ENCODE data around the gene DENND4C.
"Not testable (repeated sequence)": the region's sequence is repeated elsewhere in the genome, so short reads cannot be mapped to it uniquely, and the experiment has no call there.

Gene DENND4C

DNA sequence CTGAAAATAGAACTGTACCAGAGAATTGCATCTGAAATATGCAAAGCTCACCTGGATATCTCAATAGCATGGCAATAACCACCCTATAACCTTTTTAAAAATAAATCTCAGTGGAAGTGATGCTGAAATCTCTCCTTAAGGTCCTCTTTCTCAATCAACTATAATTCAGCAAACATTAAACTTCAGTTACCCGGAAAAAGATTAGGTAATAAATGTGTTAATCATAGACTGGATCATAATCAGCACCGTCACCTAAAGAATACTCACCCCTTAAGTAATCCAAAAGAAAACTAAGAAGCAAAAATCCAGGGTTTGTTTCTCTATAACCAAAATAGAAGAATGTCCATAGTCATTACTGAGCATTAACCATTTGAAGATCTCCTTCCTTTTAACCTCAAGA, 44.3 kb upstream of the DENND4C start:
- Histone ChIP-seq H3K36me3 (no peaks in the 10 kb centered on the region), H3K27me3 (no peaks in the 10 kb centered on the region), H3K27ac (no peak overlapping the region), H3K9me3 (no peaks in the 10 kb centered on the region), H3K4me3 (ENCODE audit: low read depth in 1 of 2, low read length in 1 of 2) (no peak overlapping the region), H3K4me1 (ENCODE audit: control insufficient read depth in 1 of 2, insufficient read depth in 1 of 2, low read depth in 1 of 2, low read length in 1 of 2) (peaks cover 0 to 4% of the 10 kb centered on the region in 2 experiments)
- TF ChIP-seq, protein P1, sequence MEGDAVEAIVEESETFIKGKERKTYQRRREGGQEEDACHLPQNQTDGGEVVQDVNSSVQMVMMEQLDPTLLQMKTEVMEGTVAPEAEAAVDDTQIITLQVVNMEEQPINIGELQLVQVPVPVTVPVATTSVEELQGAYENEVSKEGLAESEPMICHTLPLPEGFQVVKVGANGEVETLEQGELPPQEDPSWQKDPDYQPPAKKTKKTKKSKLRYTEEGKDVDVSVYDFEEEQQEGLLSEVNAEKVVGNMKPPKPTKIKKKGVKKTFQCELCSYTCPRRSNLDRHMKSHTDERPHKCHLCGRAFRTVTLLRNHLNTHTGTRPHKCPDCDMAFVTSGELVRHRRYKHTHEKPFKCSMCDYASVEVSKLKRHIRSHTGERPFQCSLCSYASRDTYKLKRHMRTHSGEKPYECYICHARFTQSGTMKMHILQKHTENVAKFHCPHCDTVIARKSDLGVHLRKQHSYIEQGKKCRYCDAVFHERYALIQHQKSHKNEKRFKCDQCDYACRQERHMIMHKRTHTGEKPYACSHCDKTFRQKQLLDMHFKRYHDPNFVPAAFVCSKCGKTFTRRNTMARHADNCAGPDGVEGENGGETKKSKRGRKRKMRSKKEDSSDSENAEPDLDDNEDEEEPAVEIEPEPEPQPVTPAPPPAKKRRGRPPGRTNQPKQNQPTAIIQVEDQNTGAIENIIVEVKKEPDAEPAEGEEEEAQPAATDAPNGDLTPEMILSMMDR (IDR thresholded peaks at IDR 0.05) = no peak

DNA sequence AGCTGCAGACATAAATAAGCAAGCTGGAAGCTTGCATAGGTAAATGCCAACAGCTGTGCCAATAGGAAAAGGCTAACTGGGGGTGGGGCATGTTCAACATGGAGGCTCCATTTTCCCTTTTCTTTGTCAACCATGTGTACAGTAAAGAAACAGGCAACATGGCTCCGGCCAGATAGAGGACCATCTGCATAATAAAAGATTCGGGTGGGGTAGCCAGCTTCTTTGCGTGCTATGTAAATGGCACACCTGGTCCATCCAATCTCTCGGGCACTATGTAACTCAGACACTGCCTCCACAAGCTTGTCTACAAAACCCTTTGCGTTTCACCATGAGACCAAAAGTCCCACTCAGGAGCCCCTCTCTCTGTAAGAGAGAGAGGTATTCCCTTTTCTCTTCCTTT, 41.7 kb upstream of the DENND4C start:
- Histone ChIP-seq H3K27ac (no peak overlapping the region), H3K4me1 (ENCODE audit: control insufficient read depth in 1 of 2, insufficient read depth in 1 of 2, low read depth in 1 of 2, low read length in 1 of 2) (no peaks in the 10 kb centered on the region), H3K36me3 (no peaks in the 10 kb centered on the region), H3K9me3 (no peaks in the 10 kb centered on the region), H3K27me3 (no peaks in the 10 kb centered on the region), H3K4me3 (ENCODE audit: low read depth in 1 of 2, low read length in 1 of 2) (no peak overlapping the region)
- TF ChIP-seq, protein P1 (IDR thresholded peaks at IDR 0.05) = no peak

DNA sequence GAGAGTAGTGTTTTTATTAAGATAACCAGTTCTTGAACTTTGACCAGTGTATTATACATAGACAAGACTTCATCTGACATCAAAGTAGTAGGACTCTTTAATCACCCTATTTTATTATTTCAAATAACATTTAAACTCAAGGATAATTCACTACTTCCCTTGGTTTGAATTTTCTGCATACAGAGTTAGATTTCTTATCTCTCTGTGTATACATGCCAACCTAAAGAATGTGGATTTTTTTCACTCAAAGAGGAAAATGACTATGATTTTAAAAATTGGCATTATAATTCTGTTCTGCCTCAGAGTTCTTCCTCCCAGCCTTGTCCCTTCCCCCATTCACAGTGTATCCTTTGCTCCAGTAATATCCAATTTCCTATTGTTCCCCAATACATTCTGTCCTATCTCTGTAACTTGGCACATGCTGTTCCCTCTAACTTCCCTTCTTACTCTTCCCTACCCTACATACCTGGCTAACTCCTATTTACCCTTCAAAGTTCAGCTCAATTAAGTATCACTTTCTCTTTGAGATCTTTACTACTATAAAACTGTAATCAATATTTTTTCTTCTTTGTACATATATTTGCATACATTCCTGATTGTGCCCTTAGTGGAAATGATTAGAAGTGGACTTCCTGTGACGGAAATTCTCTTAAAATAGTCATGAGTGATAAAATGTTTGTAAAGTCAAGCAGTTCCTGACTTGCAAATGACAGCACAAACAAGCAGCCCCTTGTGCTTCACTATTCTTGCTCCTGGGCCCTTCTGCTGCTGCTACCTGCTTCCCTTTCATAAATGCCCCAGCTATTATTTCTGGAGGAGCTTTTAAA, 38.1 kb upstream of the DENND4C start:
- Histone ChIP-seq H3K27ac (no peak overlapping the region), H3K4me3 (ENCODE audit: low read depth in 1 of 2, low read length in 1 of 2) (no peak overlapping the region), H3K36me3 (no peaks in the 10 kb centered on the region), H3K27me3 (no peaks in the 10 kb centered on the region), H3K4me1 (ENCODE audit: control insufficient read depth in 1 of 2, insufficient read depth in 1 of 2, low read depth in 1 of 2, low read length in 1 of 2) (no peaks in the 10 kb centered on the region), H3K9me3 (no peaks in the 10 kb centered on the region)
- TF ChIP-seq, protein P1 (IDR thresholded peaks at IDR 0.05) = no peak

DNA sequence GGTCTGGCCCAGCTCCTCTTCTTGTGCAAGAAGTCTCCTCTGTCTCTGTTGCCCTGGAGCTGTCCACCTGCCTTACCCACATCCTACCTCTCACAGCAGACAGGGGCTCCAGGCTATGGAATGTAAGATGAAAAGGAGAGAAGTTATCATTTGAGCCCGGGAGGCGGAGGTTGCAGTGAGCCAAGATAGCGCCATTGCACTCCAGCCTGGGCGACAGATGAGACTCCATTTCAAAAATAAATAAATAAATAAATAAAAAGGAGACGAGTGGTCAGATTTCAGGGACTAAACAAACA, 37.5 kb upstream of the DENND4C start:
- Histone ChIP-seq H3K27me3 (no peaks in the 10 kb centered on the region), H3K4me1 (ENCODE audit: control insufficient read depth in 1 of 2, insufficient read depth in 1 of 2, low read depth in 1 of 2, low read length in 1 of 2) (no peaks in the 10 kb centered on the region)

GRCh38 chr9:19193358-19193973, 37.0 kb upstream of the DENND4C start:
- H3K27ac ChIP-seq; H3K9me3 ChIP-seq; H3K4me3 ChIP-seq (ENCODE audit: low read depth in 1 of 2, low read length in 1 of 2); H3K27me3 ChIP-seq; H3K4me1 ChIP-seq (ENCODE audit: control insufficient read depth in 1 of 2, insufficient read depth in 1 of 2, low read depth in 1 of 2, low read length in 1 of 2); H3K36me3 ChIP-seq: not testable (repeated sequence)

More for the DNA sequence above, 37.5 kb upstream of the DENND4C start:
- Histone ChIP-seq H3K9me3 (no peaks in the 10 kb centered on the region), H3K36me3 (no peaks in the 10 kb centered on the region), H3K27ac (no peak overlapping the region), H3K4me3 (ENCODE audit: low read depth in 1 of 2, low read length in 1 of 2) (no peak overlapping the region)
- TF ChIP-seq, protein P1 (IDR thresholded peaks at IDR 0.05) = no peak

DNA sequence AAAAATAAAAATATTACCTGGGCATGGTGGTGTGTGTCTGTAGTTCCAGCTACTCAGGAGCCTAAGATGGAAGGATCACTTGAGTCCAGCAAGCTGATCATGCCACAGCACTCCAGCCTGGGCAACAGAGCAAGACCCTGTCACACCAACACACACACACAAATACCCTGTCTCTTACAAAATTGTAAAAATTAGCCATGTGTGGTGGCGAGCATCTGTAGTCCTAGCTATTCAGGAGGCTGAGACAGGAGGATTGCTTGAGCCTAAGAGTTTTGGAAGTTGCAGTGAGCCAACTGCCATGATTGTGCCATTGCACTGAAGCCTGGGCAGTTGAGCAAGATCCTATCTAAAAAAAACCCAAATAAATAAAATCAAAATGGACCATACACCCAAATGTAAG, 32.1 kb upstream of the DENND4C start:
- Histone ChIP-seq H3K27me3 (no peaks in the 10 kb centered on the region), H3K9me3 (no peaks in the 10 kb centered on the region), H3K36me3 (no peaks in the 10 kb centered on the region), H3K27ac (no peak overlapping the region), H3K4me1 (ENCODE audit: control insufficient read depth in 1 of 2, insufficient read depth in 1 of 2, low read depth in 1 of 2, low read length in 1 of 2) (no peaks in the 10 kb centered on the region), H3K4me3 (ENCODE audit: low read depth in 1 of 2, low read length in 1 of 2) (no peak overlapping the region)
- TF ChIP-seq, protein P1 (IDR thresholded peaks at IDR 0.05) = no peak

All from neutrophil (primary cell).